Peyer's patch (tissue), 4 donors: ENCODE data around the gene TRAF3IP3.

ENCODE experiments used
- CTCF ChIP-seq, 6 experiments: fragments of 450-650 bp in 4 of 6; fragments of 200-600 bp in 2 of 6; sonication (generic) in 1 of 6; IDR thresholded peaks; one replicate each; pipeline ENCODE4 v1.5.1; 2017 to 2019; ENCODE audit warnings: antibody characterized with exemption in 6 of 6, mild to moderate bottlenecking in 3 of 6, moderate library complexity in 1 of 6
- POLR2A ChIP-seq, 2 donors: fragments of 450-650 bp; IDR thresholded peaks; one replicate each; pipeline ENCODE4 v1.5.1; 2017; ENCODE audit warnings: antibody characterized with exemption in 2 of 2, mild to moderate bottlenecking in 2 of 2, moderate library complexity in 2 of 2

DNA sequence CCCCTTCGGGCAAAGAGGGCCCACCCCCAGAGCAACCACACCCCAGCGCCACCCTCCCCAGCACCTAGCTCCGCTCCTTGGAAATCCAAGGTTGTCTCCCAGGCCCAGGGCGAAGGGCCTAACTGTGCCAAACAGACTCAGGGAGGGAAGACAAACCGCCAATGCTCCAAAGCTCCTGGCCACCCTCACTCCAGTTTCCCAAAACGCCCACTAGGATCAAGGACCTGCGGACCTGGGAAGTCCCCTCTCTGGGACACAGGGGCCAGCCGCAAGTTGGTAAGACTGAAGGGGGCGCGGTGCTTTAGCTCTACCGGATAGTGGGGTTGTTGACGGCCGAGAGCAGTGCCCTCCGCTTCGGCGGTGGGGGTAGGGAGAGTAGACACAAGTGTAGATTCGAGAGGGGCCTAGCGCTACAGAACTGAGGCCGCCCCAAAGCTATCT, 49.5 kb downstream of the TRAF3IP3 start:
- TF ChIP-seq CTCF (IDR thresholded peaks at IDR 0.05) (no peak), POLR2A (IDR thresholded peaks at IDR 0.05) (peak in 1 of 2 donors; percentile 8)
